ENCODE data around the gene SPOCK1.

- TF ChIP-seq EZH2phosphoT487 (IDR thresholded peaks at IDR 0.05; ENCODE audit: low read depth, severe bottlenecking, unreplicated experiment): no peak
- no peak for TF ChIP-seq CTCF (IDR thresholded peaks at IDR 0.05; ENCODE audit: poor library complexity)
- no peak for TF ChIP-seq EZH2 (IDR thresholded peaks at IDR 0.05; ENCODE audit: borderline replicate concordance)
Measured at GRCh38 chr5:137294604-137295003, 204.5 kb downstream of the SPOCK1 start.

Measured in hepatocyte (in vitro differentiated cells).